ENCODE data around the gene DPP8.

DNA sequence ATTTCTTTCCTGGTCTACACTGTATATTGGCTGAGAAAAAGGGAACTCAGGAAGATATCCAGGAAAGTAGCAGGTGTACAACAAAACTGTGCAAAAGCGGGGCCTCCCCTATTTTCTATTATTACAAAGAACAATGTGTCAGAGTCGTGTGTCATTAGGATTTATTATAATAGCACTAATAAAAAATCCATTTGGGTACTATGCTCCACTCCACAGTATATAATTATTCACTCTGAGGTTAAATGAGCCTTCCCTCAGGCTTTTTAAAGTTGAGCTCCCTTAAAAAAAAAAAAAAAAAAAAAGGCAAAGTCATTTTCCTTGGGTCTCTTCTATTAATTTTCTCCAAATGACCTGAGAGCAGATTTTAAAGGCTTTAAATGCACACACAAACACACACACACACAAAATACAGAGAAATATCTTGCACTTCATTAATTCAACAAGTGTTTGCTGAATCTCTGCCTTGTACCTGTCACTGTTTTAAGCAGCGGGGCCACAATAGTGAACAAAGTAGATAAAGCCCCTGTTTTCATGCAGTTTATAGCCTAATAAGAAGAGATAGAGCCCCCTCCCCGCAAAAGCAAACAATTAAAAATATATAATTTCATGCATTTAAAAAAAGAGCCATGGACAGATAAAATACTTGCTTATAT is 1.3 kb upstream of the DPP8 start:
- TF ChIP-seq, protein P1, sequence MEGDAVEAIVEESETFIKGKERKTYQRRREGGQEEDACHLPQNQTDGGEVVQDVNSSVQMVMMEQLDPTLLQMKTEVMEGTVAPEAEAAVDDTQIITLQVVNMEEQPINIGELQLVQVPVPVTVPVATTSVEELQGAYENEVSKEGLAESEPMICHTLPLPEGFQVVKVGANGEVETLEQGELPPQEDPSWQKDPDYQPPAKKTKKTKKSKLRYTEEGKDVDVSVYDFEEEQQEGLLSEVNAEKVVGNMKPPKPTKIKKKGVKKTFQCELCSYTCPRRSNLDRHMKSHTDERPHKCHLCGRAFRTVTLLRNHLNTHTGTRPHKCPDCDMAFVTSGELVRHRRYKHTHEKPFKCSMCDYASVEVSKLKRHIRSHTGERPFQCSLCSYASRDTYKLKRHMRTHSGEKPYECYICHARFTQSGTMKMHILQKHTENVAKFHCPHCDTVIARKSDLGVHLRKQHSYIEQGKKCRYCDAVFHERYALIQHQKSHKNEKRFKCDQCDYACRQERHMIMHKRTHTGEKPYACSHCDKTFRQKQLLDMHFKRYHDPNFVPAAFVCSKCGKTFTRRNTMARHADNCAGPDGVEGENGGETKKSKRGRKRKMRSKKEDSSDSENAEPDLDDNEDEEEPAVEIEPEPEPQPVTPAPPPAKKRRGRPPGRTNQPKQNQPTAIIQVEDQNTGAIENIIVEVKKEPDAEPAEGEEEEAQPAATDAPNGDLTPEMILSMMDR (conservative IDR thresholded peaks at IDR 0.05; ENCODE audit: low read depth, low read length): no peak
- no peak for TF ChIP-seq EZH2 (IDR thresholded peaks at IDR 0.05; ENCODE audit: borderline replicate concordance, low read depth, low read length, poor library complexity, severe bottlenecking)
